Activated naive CD8-positive, alpha-beta T cell treated with anti-CD3 and anti-CD28 coated beads, Interleukin-2, amount 50 U/mL, for 24 hours (primary cell): ENCODE results near the gene POLR1A.
A peak's percentile ranks its signal among the peaks of the same experiment; 100 is the strongest.

Experiments used
- ATAC-seq: fragments of 150-1000 bp; cut with Tn5 transposase; one replicate; pipeline ENCODE4 v1.10.0; 2021
- DNase-seq: peaks from one replicate; pipeline ENCODE4 v3.0.0; 2021
- H3K27ac Mint-ChIP-seq: one replicate; pipeline ENCODE4 v1.8.0; 2021; ENCODE audit warnings: mild to moderate bottlenecking, mixed read lengths
- H3K27me3 Mint-ChIP-seq: one replicate; pipeline ENCODE4 v1.8.0; 2021; ENCODE audit warnings: mixed read lengths
- H3K36me3 Mint-ChIP-seq: one replicate; pipeline ENCODE4 v1.8.0; 2021; ENCODE audit warnings: low read depth, mixed read lengths
- H3K4me1 Mint-ChIP-seq: one replicate; pipeline ENCODE4 v1.8.0; 2021; ENCODE audit warnings: mixed read lengths
- H3K4me3 Mint-ChIP-seq: one replicate; pipeline ENCODE4 v1.8.0; 2021; ENCODE audit warnings: mild to moderate bottlenecking, moderate library complexity, mixed read lengths
- H3K9me3 Mint-ChIP-seq: one replicate; pipeline ENCODE4 v1.8.0; 2021; ENCODE audit warnings: mixed read lengths

Gene POLR1A

DNA sequence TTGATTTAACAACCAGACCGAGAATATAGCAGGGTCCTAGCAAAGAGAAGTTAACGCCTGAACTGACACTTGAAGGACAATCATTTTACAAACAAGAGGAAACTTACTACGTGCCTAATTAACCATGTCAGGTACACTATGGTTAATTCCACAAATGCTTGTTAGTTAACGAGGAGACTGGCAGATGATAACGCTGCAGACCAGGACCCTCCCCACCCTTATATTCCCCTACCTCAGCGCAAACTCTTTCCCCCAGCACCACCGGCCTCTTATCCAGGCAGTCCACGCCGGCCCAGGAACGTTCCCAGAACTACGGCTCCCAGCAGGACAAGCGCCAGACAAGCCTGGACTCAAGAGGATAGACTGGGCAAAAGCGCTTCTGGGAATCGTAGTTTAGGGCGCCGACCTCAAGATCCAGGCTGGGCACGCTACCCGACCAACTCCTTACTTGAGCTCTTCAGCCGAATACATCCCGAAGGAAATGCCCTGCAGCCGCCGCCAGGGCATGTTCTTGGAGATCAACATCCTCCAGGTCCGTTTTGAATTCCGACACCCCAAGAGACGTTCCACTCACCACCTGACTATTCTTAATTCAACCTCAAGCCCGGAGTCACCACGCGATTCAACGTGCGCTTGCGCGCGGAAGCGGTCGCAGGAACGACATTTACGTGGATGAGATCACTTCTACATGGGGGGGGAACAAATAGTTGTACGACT is at the start of gene POLR1A:
Gene POLR1A, minus strand, starts transcription at position 635 of the 717 bp plus-strand sequence. Its CDS starts 110 bp downstream, at position 525.
- Mint-ChIP-seq H3K4me1 (peaks cover 51% of the 10 kb centered on the region), H3K4me3 (peak within 1 kb of the TSS; percentile 93), H3K36me3 (peaks cover 67% of the 10 kb centered on the region), H3K9me3 (no peaks in the 10 kb centered on the region), H3K27me3 (no peaks in the 10 kb centered on the region), H3K27ac (peak within 1 kb of the TSS; percentile 97)
- ATAC-seq (peak; percentile 85), DNase-seq (peak; percentile 78)

DNA sequence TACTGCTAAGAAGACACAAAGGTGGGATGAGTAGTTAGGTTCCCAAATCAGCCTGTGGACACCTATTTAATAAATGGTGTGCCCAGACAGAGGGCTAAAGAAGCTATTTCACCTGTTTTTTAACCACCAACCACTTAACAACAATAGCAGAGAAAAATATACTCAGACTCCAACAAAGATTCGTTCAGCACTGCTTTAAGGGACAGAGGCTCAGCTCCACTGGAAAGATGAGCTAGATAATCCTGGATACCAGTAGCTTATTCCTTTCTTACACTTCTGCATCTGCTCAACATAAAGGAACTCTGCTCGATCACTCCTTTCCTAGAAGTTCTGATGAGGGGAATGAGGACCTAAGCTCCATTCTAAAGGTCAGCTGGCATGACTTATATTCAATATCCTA is 44.8 kb upstream of the POLR1A start:
- no peak overlapping the region for H3K27ac Mint-ChIP-seq
- no peaks in the 10 kb centered on the region for H3K9me3 Mint-ChIP-seq
- H3K4me3 Mint-ChIP-seq = no peak overlapping the region
- peaks cover 7% of the 10 kb centered on the region for H3K4me1 Mint-ChIP-seq
- no peaks in the 10 kb centered on the region for H3K27me3 Mint-ChIP-seq
- ATAC-seq = no peak
- DNase-seq = no peak
- peaks cover 63% of the 10 kb centered on the region for H3K36me3 Mint-ChIP-seq

DNA sequence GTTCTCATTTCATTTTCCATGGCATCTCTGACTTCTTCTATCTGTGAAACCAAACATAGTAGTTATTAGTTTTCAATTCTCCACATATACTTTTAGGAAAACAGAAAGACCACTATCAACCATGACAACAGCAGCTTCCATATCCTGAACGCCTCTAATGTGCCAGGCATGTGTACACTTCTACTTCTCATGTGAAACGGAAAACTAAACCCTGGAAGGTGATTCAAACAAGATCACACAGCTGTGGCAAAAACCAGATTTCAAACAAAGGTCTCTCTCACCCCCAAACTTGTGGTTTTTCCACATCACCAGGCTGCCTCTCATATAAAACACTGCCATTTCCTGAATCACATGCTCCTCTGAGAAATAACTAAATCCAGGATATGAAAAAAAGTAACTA is 42.1 kb upstream of the POLR1A start:
- DNase-seq (no peak), ATAC-seq (peak; percentile 52)
- no peaks in the 10 kb centered on the region for H3K27me3 Mint-ChIP-seq

DNA sequence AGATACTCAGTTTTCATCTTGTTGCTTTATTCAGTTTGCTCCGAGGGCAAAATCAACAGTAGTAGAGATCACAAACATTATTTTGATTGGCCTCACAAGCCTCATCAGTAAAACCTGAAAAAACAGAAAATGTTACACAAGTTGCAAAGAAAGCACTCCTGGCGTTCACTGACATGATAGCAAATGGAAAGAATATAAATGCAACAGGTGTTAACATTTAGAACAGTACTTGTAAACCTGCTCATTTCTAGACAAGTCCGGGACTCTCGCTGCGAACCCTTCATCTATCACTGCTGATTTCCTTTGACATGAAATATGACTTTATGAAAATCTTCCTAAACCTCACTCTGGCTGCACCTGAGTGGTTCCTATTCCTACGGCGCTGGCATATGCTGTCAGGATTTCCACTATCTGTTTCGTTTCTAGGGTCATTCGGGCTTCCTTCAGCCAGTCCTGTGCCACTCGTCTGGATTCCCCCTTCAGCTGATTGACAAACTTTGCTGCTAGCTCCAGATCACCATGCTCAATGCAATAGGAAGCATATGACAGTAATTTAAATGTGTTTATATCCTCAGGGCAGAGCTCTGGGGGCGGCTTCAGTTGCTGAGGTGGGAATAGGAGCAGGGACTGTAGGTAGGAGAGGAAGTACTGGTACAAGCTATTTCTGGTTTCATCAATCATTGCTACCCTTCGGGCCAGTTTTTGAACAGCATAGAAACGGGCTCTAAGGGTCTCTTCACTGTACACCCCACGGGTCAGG is 38.4 kb upstream of the POLR1A start:
- peaks cover 63% of the 10 kb centered on the region for H3K36me3 Mint-ChIP-seq

More for the DNA sequence above, 42.1 kb upstream of the POLR1A start:
- Mint-ChIP-seq H3K9me3 (no peaks in the 10 kb centered on the region), H3K4me1 (peaks cover 7% of the 10 kb centered on the region), H3K36me3 (peaks cover 68% of the 10 kb centered on the region), H3K27ac (peak overlapping the region; percentile 78), H3K4me3 (no peak overlapping the region)

DNA sequence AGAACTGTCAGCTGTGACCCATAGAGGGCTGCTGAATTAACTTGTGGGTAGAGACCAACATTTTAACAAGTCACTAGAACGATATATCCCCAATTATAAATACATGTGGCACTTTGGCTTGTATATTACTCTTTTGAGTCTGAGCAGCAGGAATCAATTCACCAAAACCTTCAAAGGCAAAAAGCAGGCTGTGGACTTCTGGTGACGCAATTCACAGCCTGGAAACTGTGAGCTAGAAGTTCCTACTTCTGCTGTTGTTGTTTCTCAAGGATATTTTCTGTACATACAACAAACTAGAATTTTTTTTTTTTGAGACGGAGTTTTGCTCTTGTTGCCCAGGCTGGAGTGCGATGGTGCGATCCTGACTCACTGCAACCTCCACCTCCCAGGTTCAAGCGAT is 37.6 kb upstream of the POLR1A start:
- ATAC-seq = no peak
- Mint-ChIP-seq H3K4me1 (peaks cover 14% of the 10 kb centered on the region), H3K27me3 (no peaks in the 10 kb centered on the region), H3K9me3 (no peaks in the 10 kb centered on the region), H3K27ac (peak overlapping the region; percentile 59), H3K36me3 (peaks cover 64% of the 10 kb centered on the region), H3K4me3 (no peak overlapping the region)
- DNase-seq = no peak

More for the DNA sequence above, 38.4 kb upstream of the POLR1A start:
- Mint-ChIP-seq H3K4me1 (peaks cover 9% of the 10 kb centered on the region), H3K27me3 (no peaks in the 10 kb centered on the region), H3K9me3 (no peaks in the 10 kb centered on the region), H3K4me3 (no peak overlapping the region), H3K27ac (peak overlapping the region; percentile 57)
- DNase-seq (no peak), ATAC-seq (no peak)

DNA sequence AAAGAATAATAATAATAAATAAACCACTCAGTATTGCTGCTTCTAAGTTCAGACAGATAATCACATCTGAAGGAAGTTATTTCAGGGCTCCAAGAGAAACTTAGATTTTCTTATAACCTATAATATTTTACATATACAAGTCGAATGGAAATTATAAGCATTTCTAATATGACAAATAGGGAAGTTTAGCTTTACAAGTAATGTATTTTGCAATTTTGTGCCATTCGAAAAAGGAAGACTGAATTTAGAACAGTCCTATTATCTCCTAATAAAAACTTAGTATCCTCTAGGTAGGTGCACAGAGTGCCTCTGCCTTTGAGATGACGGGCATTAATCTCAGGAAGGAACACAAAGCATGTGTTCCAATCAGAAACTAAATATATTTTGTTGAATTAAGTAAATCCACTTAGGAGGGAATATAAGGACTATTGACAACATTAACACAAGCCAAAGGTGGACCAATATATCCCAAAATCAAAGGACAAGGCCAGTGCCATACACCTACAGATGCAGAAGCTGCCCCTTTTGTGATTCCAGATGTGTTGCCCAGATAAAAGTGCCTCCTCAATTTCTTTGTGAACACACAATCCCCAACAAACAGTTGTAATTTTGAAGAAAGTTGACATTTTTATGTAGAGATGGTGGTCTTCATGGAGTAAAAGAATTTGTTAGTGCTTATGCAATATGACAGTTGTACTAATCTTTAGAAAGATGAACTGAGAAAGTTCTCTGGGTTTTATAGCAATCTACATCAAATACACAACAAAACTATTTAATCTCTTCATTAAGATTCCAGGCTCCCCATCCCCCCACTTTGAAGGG is 37.0 kb upstream of the POLR1A start:
- ATAC-seq (no peak), DNase-seq (no peak)
- Mint-ChIP-seq H3K9me3 (no peaks in the 10 kb centered on the region), H3K27ac (peak overlapping the region; percentile 59), H3K4me3 (no peak overlapping the region), H3K27me3 (no peaks in the 10 kb centered on the region), H3K36me3 (peaks cover 65% of the 10 kb centered on the region), H3K4me1 (peaks cover 8% of the 10 kb centered on the region)

DNA sequence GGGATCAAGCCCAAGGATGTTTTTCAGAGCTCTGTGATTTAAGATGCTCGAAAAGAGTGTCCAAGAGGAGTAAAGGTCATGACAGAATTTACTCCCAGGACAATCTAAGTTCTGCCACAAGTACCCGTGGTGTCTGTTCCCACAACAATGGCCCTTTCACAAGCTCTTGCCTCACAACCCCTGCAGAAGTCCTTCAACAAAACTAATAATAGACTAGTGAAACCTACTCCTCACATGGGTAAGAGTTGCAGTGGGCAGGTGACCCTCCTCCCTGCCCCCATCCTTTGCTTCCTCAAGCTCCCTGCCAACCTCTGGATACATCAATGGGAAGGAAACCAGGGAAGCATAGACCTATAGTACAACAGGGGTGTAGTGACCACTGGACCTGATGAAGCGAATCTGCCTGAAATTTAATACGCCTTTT is 35.3 kb upstream of the POLR1A start:
- H3K27ac Mint-ChIP-seq = peak overlapping the region; percentile 15
- H3K4me1 Mint-ChIP-seq = peaks cover 7% of the 10 kb centered on the region
- no peaks in the 10 kb centered on the region for H3K9me3 Mint-ChIP-seq

DNA sequence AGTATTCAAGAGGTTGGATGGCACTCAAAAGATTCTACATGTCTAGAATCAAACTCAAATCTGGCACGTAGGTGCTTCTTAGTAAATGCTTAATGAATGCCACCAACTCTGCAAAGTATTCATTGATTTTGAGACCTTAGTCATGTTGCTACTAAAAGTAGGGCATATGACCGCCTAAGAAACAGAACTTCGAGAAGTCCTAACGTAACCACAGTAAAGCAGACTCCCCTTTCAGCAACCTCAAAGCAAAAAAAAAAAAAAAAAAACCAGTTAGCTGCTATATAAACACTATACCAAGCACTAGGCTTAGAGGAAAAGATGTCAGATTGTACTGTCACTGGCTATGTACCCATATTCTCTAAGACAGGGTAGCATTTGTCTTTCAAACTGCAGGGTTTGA is 34.3 kb upstream of the POLR1A start:
- Mint-ChIP-seq H3K36me3 (peaks cover 75% of the 10 kb centered on the region), H3K9me3 (no peaks in the 10 kb centered on the region), H3K4me3 (no peak overlapping the region), H3K4me1 (peaks cover 7% of the 10 kb centered on the region), H3K27ac (peak overlapping the region; percentile 9), H3K27me3 (no peaks in the 10 kb centered on the region)
- ATAC-seq (no peak), DNase-seq (no peak)

More for the DNA sequence above, 35.3 kb upstream of the POLR1A start:
- H3K27me3 Mint-ChIP-seq = no peaks in the 10 kb centered on the region
- H3K4me3 Mint-ChIP-seq = no peak overlapping the region
- peaks cover 68% of the 10 kb centered on the region for H3K36me3 Mint-ChIP-seq
- no peak for DNase-seq
- no peak for ATAC-seq

DNA sequence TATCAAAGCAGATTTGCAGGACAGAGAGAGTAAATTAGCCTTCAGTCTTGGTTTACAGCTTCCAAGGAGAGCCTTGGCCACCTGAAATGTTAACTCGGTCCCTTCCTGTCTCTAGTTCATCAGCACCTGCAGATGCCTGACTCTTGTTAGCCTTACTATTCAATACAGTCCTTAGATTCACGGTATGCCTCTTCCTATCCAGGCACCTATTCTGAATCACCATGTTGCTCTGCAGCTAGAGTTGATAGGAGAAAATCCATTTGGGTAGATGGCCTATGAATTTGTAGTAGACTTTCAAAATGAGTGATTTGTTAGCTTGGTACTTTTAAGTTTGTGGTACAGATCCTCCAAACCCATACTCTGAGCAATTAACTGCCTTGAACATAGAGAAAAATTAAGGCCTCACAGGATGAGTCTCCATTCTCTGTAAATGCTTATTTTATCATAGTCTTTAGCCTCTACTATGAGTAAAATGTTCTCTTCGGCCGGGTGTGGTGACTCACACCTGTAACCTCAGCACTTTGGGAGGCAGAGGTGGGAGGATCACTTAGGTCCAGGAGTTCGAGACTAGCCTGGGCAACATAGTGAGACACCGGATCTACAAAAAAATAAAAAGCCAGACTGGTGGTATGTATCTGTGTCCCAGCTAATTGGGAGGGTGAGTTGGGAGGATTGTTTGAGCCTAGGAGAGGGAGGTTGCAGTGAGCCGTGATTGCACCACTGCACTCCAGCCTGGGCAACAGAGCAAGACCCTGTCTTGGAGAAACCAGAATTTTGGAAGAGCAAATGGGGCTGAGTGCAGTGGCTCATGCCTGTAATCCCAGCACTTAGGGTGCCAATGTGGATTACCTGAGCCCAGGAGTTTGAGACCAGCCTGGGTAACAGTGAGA is 33.3 kb upstream of the POLR1A start:
- Mint-ChIP-seq H3K27me3 (no peaks in the 10 kb centered on the region), H3K4me1 (peaks cover 7% of the 10 kb centered on the region), H3K4me3 (no peak overlapping the region), H3K36me3 (peaks cover 76% of the 10 kb centered on the region), H3K9me3 (no peaks in the 10 kb centered on the region), H3K27ac (peak overlapping the region; percentile 73)
- ATAC-seq (peak; percentile 30), DNase-seq (no peak)

DNA sequence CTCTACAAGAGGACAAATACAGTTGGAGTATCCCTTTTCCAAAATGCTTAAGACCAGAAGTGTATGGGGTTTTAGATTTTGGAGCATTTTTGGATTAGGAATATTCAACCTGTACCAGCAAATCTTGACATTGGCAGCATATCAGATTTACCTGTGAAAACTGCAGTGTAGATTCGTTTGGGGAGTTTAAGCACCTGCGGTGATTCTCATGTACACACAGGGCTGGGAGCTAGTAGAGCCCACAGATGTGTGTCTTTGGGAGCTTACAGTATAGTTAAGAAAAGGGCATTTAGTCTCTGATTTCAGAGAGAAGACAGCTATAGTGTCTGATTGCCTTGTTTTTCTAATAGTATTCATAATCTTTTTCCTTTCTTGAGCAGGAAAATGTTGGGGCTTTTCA is 30.5 kb upstream of the POLR1A start:
- H3K36me3 Mint-ChIP-seq = peaks cover 83% of the 10 kb centered on the region
- H3K4me3 Mint-ChIP-seq = no peak overlapping the region
- H3K27me3 Mint-ChIP-seq = no peaks in the 10 kb centered on the region
- H3K27ac Mint-ChIP-seq = no peak overlapping the region
- no peak for DNase-seq
- H3K4me1 Mint-ChIP-seq = peaks cover 7% of the 10 kb centered on the region
- H3K9me3 Mint-ChIP-seq = no peaks in the 10 kb centered on the region
- ATAC-seq = no peak

DNA sequence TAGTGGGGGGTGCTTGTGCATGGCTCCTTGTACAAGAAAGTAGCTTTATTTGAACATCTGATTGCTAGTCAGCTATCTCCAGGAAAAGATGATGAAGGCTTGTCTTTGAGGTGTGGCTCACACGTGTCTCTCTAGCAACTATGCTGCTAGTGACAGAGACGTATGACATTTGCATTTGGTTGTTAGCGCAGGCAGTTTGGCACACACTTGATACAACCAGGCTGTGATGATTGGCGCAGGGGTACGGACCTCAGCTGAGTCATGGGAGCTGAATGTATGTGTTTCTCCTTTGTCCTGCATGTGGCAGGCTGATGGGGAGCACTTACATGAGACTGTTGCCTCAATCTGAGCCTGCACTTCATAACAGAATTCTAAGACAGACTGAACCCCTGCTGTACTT is 30.0 kb upstream of the POLR1A start:
- Mint-ChIP-seq H3K36me3 (peaks cover 85% of the 10 kb centered on the region), H3K4me3 (no peak overlapping the region), H3K4me1 (peaks cover 7% of the 10 kb centered on the region), H3K27me3 (no peaks in the 10 kb centered on the region), H3K9me3 (no peaks in the 10 kb centered on the region), H3K27ac (no peak overlapping the region)
- no peak for ATAC-seq
- DNase-seq = no peak

DNA sequence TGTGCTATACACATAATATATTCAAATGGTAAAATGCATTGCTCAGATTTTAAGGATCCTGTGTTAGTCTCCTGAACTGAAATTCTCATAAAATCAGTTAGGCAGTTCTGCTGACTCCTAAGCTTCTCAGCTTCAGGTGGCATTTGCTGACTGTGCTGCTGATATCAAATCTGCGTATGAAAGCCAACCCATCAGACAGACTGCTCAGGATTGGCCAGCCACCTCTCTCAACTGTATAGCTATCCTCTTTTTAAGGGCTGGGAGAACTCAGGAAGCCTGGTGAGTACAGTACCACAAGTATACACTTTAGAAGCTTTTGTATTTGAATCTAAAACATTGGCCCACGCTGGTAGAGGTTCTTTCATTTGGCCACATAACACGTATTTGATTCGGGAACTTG is 29.0 kb upstream of the POLR1A start:
- Mint-ChIP-seq H3K4me1 (peaks cover 7% of the 10 kb centered on the region), H3K27ac (no peak overlapping the region), H3K9me3 (no peaks in the 10 kb centered on the region), H3K36me3 (peaks cover 86% of the 10 kb centered on the region), H3K4me3 (no peak overlapping the region), H3K27me3 (no peaks in the 10 kb centered on the region)
- no peak for DNase-seq
- no peak for ATAC-seq

DNA sequence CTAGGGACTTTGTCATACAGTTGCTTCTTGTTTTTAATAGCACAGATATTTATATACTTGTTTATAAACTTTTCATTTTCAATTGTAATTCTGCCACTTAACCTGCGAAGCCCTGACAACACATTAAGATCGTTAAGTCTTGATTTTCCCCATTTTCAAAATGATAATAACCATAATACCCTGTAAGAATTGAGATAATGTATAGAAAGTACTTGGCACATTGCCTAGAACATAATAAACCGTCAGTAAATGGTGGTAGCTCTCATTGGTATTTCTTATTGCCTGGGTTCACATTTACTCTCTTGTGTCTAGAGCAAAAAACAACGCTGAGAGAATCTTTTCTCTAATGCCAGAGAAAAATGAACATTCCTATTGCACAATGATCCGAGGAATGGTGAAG is 19.0 kb upstream of the POLR1A start:
- Mint-ChIP-seq H3K4me1 (no peaks in the 10 kb centered on the region), H3K9me3 (no peaks in the 10 kb centered on the region), H3K36me3 (peaks cover 77% of the 10 kb centered on the region), H3K27me3 (no peaks in the 10 kb centered on the region), H3K27ac (no peak overlapping the region), H3K4me3 (no peak overlapping the region)
- ATAC-seq (no peak), DNase-seq (no peak)
